GOT3 (cell line): ENCODE measurements around the gene CHRNB1.

Experiments used
- DNase-seq: peaks from one replicate; lab custom pipeline; 2025; ENCODE audit warnings: mixed read lengths; lab: John Stamatoyannopoulos, UW

The CHRNB1 gene

GRCh38 chr17:7444682-7445618 is at the start of gene CHRNB1:
Gene CHRNB1 (plus strand): TSS chr17:7445061. CDS start chr17:7445128, 67 bp downstream.
- no peak for DNase-seq

DNA sequence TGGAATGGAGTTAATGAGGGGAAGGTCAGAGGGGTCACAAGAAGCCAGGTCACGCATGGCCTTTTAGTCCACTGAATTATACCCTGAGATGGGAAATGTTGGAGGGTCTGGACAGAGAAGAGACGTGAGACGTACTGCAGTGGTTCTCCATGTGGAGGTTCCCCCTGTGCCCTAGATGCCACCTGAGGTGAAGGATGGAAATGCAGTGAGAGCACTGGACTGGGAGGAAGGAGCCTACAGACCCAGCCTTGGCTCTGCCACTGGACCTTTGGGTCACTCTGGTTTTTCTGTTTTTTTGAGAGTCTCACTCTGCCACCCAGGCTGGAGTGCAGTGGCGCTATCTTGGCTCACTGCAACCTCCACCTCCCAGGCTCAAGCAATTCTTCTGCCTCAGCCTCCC is 48.7 kb upstream of the CHRNB1 start:
- DNase-seq = no peak

GRCh38 chr17:7398612-7399011 is 46.2 kb upstream of the CHRNB1 start:
- no peak for DNase-seq

DNA sequence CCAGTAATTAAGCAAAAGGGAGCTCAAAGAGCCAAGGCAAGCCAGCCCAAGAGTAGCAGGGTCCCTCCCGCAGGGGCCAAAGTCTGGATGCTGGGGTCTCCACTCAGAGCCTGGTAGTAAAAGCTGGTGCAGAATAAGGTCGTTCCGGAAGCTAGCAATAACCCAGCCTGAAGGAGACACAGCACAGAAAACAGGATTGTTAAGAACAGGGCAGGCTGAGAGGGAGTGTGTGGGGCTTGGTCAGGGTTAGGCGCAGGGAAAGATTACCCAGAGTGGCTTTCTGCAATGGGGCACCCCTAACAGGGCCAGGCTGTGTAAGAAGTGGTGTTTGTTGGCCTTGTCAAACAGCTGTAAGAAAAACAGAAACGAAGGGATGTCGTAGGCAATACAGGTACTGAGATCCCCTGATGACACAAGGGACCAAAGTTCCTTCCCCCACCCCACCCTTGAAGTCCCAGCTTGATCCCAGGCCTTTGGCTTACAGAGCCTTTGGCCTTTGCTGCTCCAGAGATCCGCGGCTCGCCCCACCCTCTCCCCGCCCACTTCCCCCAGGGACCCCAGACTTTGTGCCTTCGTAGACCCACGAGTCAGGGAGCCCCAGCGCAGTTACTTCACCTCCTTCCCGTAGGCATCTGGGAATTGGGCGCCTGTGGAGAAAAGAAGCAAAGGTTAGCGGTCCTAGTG is 41.7 kb upstream of the CHRNB1 start:
- no peak for DNase-seq

DNA sequence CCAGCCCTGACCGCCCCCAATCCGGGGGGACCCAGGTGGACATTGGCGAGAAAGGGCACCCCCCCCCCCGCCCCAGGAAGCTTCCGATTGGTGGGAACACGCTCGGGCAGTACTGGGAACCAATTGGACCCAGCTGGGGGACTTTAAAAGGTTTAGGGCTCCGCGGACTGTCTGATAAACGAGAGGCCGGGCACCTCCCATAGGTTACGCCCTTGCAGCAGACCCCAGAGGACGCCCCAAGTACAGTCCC is 41.2 kb upstream of the CHRNB1 start:
- DNase-seq = no peak

GRCh38 chr17:7403977-7404736 is 40.7 kb upstream of the CHRNB1 start, which contains the start of gene TMEM256:
Gene TMEM256 (minus strand): TSS chr17:7404097. CDS start chr17:7404084, 13 bp downstream.
- DNase-seq = peak; percentile 97

DNA sequence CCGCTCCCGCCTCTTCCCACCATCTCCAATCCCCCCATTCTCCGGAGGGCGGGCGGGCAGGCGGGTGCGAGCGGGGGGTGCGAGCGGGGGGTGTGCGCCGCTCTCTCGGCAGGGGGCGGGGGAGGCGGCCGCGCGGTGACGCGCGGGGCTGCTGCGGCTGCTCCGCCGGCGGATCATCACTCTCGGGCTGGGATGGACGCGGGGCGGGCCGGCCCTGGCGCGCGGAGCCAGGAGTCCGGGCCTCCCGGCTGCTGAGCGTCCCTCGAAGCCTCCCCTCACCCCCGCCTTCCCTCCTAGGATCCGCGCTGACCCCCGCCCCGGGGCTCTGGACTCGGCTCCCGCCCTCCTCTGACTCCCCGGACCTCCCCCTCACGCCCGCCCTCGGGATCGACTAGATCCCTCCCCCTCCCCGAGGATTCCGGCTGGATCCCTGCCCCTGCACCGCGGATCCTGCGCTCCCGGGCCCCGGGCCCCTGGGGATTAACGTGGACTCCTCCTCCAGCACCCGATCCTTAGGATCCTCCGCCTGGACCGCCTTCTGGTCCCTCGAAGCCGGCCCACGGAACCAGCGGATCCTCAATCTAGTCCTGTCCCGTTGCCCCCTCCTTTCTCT is 40.0 kb upstream of the CHRNB1 start:
- DNase-seq = peak; percentile 51

DNA sequence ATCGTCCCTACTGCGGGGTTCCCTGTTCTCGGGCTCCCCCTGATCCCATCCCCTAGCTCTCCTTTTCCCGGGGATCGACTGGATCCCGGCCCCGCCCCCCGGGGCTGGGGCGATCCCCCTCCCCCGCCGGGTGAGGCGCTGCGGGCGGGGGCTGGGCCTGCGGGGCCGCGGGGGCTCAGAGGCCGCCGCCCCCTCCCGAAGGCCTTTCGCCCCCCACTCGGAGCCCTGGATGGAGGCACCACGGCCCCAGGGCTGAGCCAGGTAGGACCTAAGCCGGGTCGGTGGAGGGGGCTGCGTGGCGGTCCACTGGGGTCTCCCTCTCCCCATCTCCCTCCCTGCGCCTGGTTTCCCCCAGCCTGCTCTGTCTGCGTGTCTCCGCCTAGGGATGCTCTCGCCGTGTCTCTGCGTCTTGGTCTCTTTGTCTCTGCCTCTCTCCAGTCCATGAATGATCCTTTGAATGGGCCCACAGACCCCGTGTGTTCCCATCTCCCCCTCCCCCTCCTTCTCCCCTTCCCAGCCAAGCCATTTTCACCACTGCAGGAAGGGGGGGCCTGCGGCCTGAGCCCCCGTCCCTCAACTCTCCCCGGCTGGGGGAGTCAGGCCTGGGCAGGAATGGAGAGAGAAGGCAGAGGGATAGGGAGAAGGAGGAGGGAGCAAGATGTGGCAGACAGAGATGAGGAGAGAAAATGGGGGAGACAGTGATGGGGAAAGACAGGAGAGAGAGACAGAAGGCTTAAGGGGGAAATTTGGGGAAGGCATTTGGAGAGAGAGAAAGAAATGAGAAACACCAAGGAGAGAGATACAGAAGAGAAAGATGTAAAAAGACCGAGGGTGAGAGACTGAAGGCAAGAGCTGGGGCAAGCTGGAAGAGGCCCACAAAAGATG is 39.3 kb upstream of the CHRNB1 start:
- no peak for DNase-seq

- no peak for DNase-seq
Observed at GRCh38 chr17:7406235-7406825, 38.5 kb upstream of the CHRNB1 start.

GRCh38 chr17:7407082-7407481 is 37.8 kb upstream of the CHRNB1 start:
- no peak for DNase-seq

DNA sequence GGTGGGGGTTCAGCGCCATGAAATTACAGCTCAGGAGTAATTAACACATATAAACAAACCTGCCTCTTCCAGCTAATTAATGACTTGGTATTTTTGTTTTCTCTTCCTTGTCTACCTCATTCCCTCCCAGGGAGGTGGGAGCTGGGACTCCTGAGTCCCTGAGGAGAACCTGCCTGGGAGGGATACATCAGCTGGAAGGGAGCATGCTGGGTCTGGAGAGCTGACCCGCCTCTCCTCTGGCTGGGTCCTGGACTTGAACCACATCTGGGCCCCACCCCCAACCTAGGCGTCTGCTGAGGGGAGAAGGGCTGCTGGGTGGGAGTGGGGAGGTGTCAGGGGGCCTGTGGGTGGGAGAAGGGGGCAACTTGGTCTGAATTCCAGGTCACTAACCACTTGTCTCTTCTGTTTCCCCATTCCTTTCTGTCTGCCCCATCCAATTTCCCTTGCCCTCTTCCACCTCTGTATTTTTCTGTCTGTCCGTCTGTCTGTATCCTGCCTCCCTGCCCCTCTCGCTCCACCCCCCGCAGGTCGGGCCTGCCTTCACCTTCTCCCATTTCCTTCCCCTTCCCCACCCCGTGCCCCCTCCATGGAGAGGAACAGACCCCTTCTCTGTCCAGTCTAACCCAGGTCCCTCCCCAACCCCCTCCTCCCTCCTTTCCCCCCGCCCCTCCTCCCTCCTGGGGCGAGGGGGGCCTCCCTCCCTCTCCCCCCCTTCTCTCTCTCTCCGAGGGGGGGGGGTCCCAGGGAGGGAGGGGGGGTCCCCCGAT is 37.2 kb upstream of the CHRNB1 start, which contains the start of gene NLGN2:
Gene NLGN2 (plus strand): TSS at position 361 of the 767 bp plus-strand sequence. CDS start 411 bp downstream, outside the sequence.
- no peak for DNase-seq

- no peak for DNase-seq
Observed at GRCh38 chr17:7408252-7408727, 36.6 kb upstream of the CHRNB1 start.

- DNase-seq = no peak
Observed at GRCh38 chr17:7408863-7409262, 36.0 kb upstream of the CHRNB1 start.

- no peak for DNase-seq
Observed at GRCh38 chr17:7409716-7410115, 35.1 kb upstream of the CHRNB1 start.

- DNase-seq = no peak
Observed at GRCh38 chr17:7410634-7411426, 34.0 kb upstream of the CHRNB1 start.

DNA sequence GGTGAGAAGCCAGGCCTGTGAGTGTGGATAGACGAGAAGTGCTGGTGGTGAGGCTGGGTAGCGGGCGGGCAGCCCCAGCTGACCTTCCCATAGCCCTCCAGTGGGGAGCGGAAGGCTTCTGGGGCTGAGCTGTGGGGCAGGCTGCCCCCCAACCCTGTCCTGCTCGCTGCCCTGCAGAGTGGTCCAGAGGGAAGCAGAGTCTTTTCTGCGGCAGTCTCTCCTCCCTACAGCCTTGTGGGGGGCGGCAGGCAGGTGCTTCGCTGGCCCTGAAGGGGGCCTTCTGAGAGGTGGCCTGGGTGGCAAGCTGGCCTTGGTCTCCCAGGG is 33.5 kb upstream of the CHRNB1 start:
- DNase-seq = no peak

DNA sequence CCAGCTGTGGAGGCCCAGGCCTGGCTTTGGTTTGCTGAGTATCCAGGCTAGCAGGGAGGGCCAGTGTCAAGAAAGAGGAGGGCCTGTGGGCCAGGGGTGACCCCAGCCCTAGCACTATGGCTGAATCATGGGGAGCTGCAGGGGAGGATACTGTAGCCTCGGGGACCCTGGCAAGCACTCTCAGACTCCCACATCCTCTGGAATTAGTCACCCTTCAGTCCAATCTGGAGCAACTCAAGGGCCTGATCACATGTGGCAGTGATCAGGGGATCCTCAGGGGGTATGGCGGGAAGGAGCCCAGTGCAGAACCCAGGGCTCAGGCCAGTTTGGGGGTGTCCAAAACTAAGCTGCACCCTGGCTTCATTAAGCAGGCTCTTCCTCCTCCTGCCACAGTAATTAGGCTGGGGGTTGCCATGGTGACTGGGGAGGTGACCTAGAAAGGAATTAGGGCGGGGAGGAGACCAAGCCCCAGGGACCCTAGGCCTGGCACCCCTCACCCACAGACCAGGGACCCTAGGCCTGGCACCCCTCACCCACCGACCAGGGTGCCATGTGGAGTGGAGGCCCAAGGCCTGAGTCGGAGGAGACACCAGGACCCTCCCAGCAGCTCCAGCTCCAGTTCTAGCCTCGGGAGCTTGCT is 31.4 kb upstream of the CHRNB1 start:
- no peak for DNase-seq

- DNase-seq = no peak
Observed at GRCh38 chr17:7414837-7415236, 30.0 kb upstream of the CHRNB1 start.

DNA sequence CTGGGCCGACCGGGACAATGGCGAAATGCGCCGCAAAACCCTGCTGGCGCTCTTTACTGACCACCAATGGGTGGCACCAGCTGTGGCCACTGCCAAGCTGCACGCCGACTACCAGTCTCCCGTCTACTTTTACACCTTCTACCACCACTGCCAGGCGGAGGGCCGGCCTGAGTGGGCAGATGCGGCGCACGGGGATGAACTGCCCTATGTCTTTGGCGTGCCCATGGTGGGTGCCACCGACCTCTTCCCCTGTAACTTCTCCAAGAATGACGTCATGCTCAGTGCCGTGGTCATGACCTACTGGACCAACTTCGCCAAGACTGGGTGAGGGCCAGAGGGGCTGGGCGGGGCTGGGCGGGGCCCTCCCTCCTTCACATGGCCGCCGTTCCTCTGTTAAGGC is 29.1 kb upstream of the CHRNB1 start:
- no peak for DNase-seq
